Measurements from ENCODE around the gene NODAL. TPM values are rescaled to one million over a fixed set of nuclear protein-coding genes. Genes with fewer than 3 reads are reported as not detected.

Gene NODAL
- total RNA-seq, 4 donors from 2014 or later, result not detected

GRCh38 chr10:70403483-70404035 lies 37.9 kb downstream of the NODAL start:
- Histone ChIP-seq H3K27ac (peak overlapping the region; percentile 93 to 100 (median 100)), H3K4me3 (peak overlapping the region; percentile 65 to 99 (median 94)), H3K4me1 (peaks cover 6 to 41% (median 17%) of the 10 kb centered on the region in 3 donors), H3K9me3 (no peaks in the 10 kb centered on the region), H3K36me3 (no peaks in the 10 kb centered on the region), H3K27me3 (no peaks in the 10 kb centered on the region)
- TF ChIP-seq CTCF (IDR thresholded peaks at IDR 0.05), result no peak
- no peak for TF ChIP-seq POLR2A (IDR thresholded peaks at IDR 0.05)
- intact Hi-C loops (cut with DNase I), result no loop called here
- DNase-seq, result no peak
- WGBS, 2 donors, result 4 to 5% methylated on average over 12 of the region's 12 CpGs

GRCh38 chr10:70399177-70399576 lies 42.3 kb downstream of the NODAL start:
- H3K4me1 ChIP-seq, result peaks cover 0 to 6% (median 3%) of the 10 kb centered on the region in 3 donors
- intact Hi-C loops (cut with DNase I), result no loop called here
- no peaks in the 10 kb centered on the region for H3K9me3 ChIP-seq
- no peak for DNase-seq
- no peaks in the 10 kb centered on the region for H3K27me3 ChIP-seq
- no peak for TF ChIP-seq CTCF (IDR thresholded peaks at IDR 0.05)
- TF ChIP-seq POLR2A (IDR thresholded peaks at IDR 0.05), result no peak
- H3K36me3 ChIP-seq, result no peaks in the 10 kb centered on the region
- H3K27ac ChIP-seq, result no peak overlapping the region
- 91 to 92% methylated on average over 3 of the region's 3 CpGs for WGBS, 2 donors
- H3K4me3 ChIP-seq, result no peak overlapping the region

GRCh38 chr10:70396140-70396539 lies 45.3 kb downstream of the NODAL start:
- TF ChIP-seq CTCF (IDR thresholded peaks at IDR 0.05), result no peak
- no peak for TF ChIP-seq POLR2A (IDR thresholded peaks at IDR 0.05)
- 36 to 70% methylated on average over 1 of the region's 1 CpG for WGBS, 2 donors
- Histone ChIP-seq H3K27ac (no peak overlapping the region), H3K4me3 (no peak overlapping the region), H3K4me1 (peaks cover 0 to 9% (median 0%) of the 10 kb centered on the region in 3 donors), H3K9me3 (no peaks in the 10 kb centered on the region), H3K27me3 (no peaks in the 10 kb centered on the region), H3K36me3 (no peaks in the 10 kb centered on the region)
- intact Hi-C loops (cut with DNase I), result no loop called here
- no peak for DNase-seq

- Histone ChIP-seq H3K4me1 (peaks cover 0 to 22% (median 0%) of the 10 kb centered on the region in 3 donors), H3K27me3 (no peaks in the 10 kb centered on the region), H3K9me3 (no peaks in the 10 kb centered on the region), H3K4me3 (no peak overlapping the region), H3K27ac (no peak overlapping the region), H3K36me3 (no peaks in the 10 kb centered on the region)
- intact Hi-C loops (cut with DNase I), result no loop called here
- WGBS, 2 donors, result 53 to 56% methylated on average over 4 of the region's 4 CpGs
- no peak for DNase-seq
- TF ChIP-seq CTCF (IDR thresholded peaks at IDR 0.05), result no peak
- TF ChIP-seq POLR2A (IDR thresholded peaks at IDR 0.05), result no peak
Observed at GRCh38 chr10:70391654-70392053, 49.8 kb downstream of the NODAL start.

Other genes starting within 250 kb of the NODAL start
- gene PPA1, start 208.3 kb downstream of the NODAL start, total RNA-seq, result 100 to 1,000 TPM; 129 to 210 (median 157) TPM
- gene NPFFR1, start 157.7 kb downstream of the NODAL start, total RNA-seq, result under 1 TPM in 2 of 4 donors, not detected in 2; 0.19 to 0.32 TPM
- gene LRRC20, start 59.1 kb downstream of the NODAL start, total RNA-seq, result 1 to 10 TPM; 2.8 to 5.3 (median 4.7) TPM
- gene EIF4EBP2, start 37.5 kb downstream of the NODAL start, total RNA-seq, result 10 to 100 TPM; 34.5 to 57.2 (median 43.2) TPM
- 10 to 100 TPM in 1 of 4 donors, 1 to 10 TPM in 3; 2.6 to 11.3 (median 4.5) TPM for gene PALD1, start 37.1 kb upstream of the NODAL start, total RNA-seq
- gene PRF1, start 161.1 kb upstream of the NODAL start, total RNA-seq, result 1 to 10 TPM in 3 of 4 donors, under 1 TPM in 1; 0.26 to 7.3 (median 6.5) TPM
- under 1 TPM in 3 of 4 donors, not detected in 1; 0.23 to 0.75 (median 0.38) TPM for gene ADAMTS14, start 230.8 kb upstream of the NODAL start, total RNA-seq